Activated B cell treated with CpG ODN at 0.5 μM for 24 hours (primary cell): ENCODE measurements around the gene UTS2B. TPM values are rescaled to one million over a fixed set of nuclear protein-coding genes. Genes with fewer than 3 reads are reported as not detected.

Experiments used
- ATAC-seq: fragments of 200-7000 bp; cut with Tn5 transposase; one replicate; pipeline ENCODE4 v1.10.0; 2021; ENCODE audit warnings: low read depth, mild to moderate bottlenecking, moderate library complexity
- CTCF ChIA-PET: fragments of 350-600 bp; sonication (Branson Sonifier 250); formaldehyde crosslinking; loops from one replicate; lab custom pipeline; 2021; ENCODE audit warnings: antibody characterized with exemption; lab: Charles Lee
- POLR2A ChIA-PET: fragments of 350-600 bp; sonication (Branson Sonifier 250); formaldehyde crosslinking; loops from one replicate; lab custom pipeline; 2021; ENCODE audit warnings: antibody characterized with exemption; lab: Charles Lee
- DNase-seq: peaks from one replicate; pipeline ENCODE4 v3.0.0; 2022
- H3K27ac Mint-ChIP-seq: one replicate; pipeline ENCODE4 v1.8.0; 2020; ENCODE audit warnings: mixed read lengths
- H3K27me3 Mint-ChIP-seq: one replicate; pipeline ENCODE4 v1.8.0; 2021; ENCODE audit warnings: mixed read lengths
- H3K36me3 Mint-ChIP-seq: one replicate; pipeline ENCODE4 v1.8.0; 2021; ENCODE audit warnings: low read depth, mixed read lengths
- H3K4me1 Mint-ChIP-seq: one replicate; pipeline ENCODE4 v1.8.0; 2021; ENCODE audit warnings: mixed read lengths
- H3K4me3 Mint-ChIP-seq: one replicate; pipeline ENCODE4 v1.8.0; 2020; ENCODE audit warnings: mild to moderate bottlenecking, mixed read lengths
- H3K9me3 Mint-ChIP-seq: one replicate; pipeline ENCODE4 v1.8.0; 2020; ENCODE audit warnings: mixed read lengths
- intact Hi-C: fragments of 100-400 bp; cut with micrococcal nuclease; formaldehyde crosslinking; loops from one replicate; pipeline ENCODE4 v1.15.1; 2024
- total RNA-seq: library from RNA; stranded (reverse); gene quantifications from 2 replicates; pipeline ENCODE4 v1.2.3, GENCODE V29; 2022
- TF ChIP-seq, protein P1 (sequence below): fragments of 200-600 bp; IDR thresholded peaks from one replicate; pipeline ENCODE4 v1.8.0; 2022; ENCODE audit warnings: antibody characterized with exemption, mild to moderate bottlenecking

The UTS2B gene
- total RNA-seq, 1 donor from 2014 or later = 2.1 TPM

GRCh38 chr3:191217301-191217700 lies 113.0 kb downstream of the UTS2B start:
- H3K4me3 Mint-ChIP-seq = no peak overlapping the region
- ChIA-PET POLR2A (interaction anchor here (0.7 kb wide), 1 partner anchor 45 kb away, joined by 4 read pairs; no protein-coding TSS in a partner anchor), CTCF (no interaction called here)
- H3K36me3 Mint-ChIP-seq = no peaks in the 10 kb centered on the region
- TF ChIP-seq, protein P1, sequence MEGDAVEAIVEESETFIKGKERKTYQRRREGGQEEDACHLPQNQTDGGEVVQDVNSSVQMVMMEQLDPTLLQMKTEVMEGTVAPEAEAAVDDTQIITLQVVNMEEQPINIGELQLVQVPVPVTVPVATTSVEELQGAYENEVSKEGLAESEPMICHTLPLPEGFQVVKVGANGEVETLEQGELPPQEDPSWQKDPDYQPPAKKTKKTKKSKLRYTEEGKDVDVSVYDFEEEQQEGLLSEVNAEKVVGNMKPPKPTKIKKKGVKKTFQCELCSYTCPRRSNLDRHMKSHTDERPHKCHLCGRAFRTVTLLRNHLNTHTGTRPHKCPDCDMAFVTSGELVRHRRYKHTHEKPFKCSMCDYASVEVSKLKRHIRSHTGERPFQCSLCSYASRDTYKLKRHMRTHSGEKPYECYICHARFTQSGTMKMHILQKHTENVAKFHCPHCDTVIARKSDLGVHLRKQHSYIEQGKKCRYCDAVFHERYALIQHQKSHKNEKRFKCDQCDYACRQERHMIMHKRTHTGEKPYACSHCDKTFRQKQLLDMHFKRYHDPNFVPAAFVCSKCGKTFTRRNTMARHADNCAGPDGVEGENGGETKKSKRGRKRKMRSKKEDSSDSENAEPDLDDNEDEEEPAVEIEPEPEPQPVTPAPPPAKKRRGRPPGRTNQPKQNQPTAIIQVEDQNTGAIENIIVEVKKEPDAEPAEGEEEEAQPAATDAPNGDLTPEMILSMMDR = no peak
- H3K27ac Mint-ChIP-seq = no peak overlapping the region
- no peaks in the 10 kb centered on the region for H3K4me1 Mint-ChIP-seq
- peaks cover 4% of the 10 kb centered on the region for H3K27me3 Mint-ChIP-seq
- peaks cover 6% of the 10 kb centered on the region for H3K9me3 Mint-ChIP-seq
- ATAC-seq (no peak), DNase-seq (no peak)
- intact Hi-C loops = no loop called here

Other genes starting within 250 kb of the UTS2B start
- gene OSTN, start 131.3 kb downstream of the UTS2B start, total RNA-seq = not detected in 2 replicates
- 144 and 153 TPM in 2 replicates for gene CCDC50, start 1.1 kb downstream of the UTS2B start, total RNA-seq
- gene PYDC2, start 130.6 kb upstream of the UTS2B start, total RNA-seq = not detected in 2 replicates